Lower lobe of right lung (tissue), 2 donors: ENCODE data around the gene CIC. TPM values are rescaled to one million over a fixed set of nuclear protein-coding genes. Genes with fewer than 3 reads are reported as not detected.

Experiments used
- ATAC-seq, 2 donors: fragments of 200-7000 bp; cut with Tn5 transposase; one replicate each; pipeline ENCODE4 v1.9.1; 2020 to 2022; ENCODE audit warnings: mild to moderate bottlenecking in 2 of 2, moderate library complexity in 2 of 2
- DNase-seq: peaks from one replicate; pipeline ENCODE4 v3.0.0-alpha.2; 2020
- H3K27ac ChIP-seq: fragments of 200-600 bp; one replicate; pipeline ENCODE4 v1.8.0; 2022
- H3K27me3 ChIP-seq: fragments of 200-600 bp; one replicate; pipeline ENCODE4 v1.8.0; 2022; ENCODE audit warnings: low read depth
- H3K36me3 ChIP-seq: fragments of 200-600 bp; one replicate; pipeline ENCODE4 v1.8.0; 2022; ENCODE audit warnings: mild to moderate bottlenecking
- H3K4me1 ChIP-seq: fragments of 200-600 bp; one replicate; pipeline ENCODE4 v1.8.0; 2022
- H3K4me3 ChIP-seq: fragments of 200-600 bp; one replicate; pipeline ENCODE4 v1.8.0; 2022; ENCODE audit warnings: mild to moderate bottlenecking
- H3K9me3 ChIP-seq: fragments of 200-600 bp; one replicate; pipeline ENCODE4 v1.8.0; 2022
- intact Hi-C: fragments of 100-400 bp; cut with DNase I; formaldehyde crosslinking; loops from one replicate; pipeline ENCODE4 v1.11.0; 2022
- total RNA-seq: library from RNA; stranded (reverse); fragmentation: NEBNext Ultra II Directional; extraction: Animal tissue kit (Norgen Biotek cat#: 25700); gene quantifications from one replicate; pipeline ENCODE4 v1.2.1, GENCODE V29; 2021
- TF ChIP-seq, protein P1 (sequence below): fragments of 200-600 bp; IDR thresholded peaks from one replicate; pipeline ENCODE4 v1.8.0; 2022; ENCODE audit warnings: antibody characterized with exemption, mild to moderate bottlenecking
- donor health status: DM: no; HTN: yes; CAD: no; lungs with severe emphysema.

CIC gene
- total RNA-seq, 1 donor from 2014 or later, result 67.9 TPM

DNA sequence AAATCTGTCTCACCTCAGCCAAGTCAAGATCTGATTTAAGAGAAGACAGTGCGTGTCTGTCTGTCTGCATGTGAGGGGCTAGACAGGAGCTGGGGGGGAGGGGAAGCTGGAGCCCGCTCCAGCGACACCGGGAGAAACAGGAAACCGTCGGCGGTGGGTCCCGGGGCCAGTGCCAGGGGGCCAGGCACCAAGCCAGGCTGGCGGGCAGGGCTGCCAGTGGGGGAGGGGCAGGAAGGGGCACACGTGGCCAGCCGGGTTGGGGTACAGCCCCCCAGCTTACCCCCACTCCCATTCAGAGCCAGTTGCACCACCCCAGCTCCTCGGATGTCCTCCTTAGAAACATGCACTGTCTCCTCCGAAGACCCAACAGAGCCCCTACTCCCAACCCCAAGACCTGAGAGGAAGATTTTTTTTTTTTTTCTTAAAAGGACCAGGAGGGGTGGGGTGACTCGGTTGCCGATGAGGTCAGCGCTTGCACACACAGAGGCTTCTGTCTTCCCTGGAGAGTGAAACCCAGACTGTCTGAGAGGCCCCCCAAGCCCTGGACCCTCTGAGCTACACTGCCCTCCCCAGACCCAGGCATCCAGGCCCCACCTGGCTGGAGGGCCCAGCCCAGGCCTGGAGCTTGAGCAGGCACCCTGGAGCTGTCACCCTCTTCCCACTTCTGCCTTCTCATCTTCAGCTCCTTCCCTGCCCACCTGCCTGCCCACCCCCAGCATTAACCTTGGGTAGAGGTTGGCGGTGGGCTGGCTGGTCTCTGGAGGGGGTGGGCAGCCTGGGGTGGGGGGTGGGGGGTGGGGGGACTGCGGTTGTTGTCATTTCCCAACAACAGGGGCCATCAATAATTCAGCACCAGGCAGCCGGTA, 18.2 kb upstream of the CIC start:
- peak; percentile 50 for DNase-seq
- Histone ChIP-seq H3K4me3 (peak overlapping the region; percentile 21), H3K9me3 (no peaks in the 10 kb centered on the region), H3K27ac (peak overlapping the region; percentile 69), H3K36me3 (peaks cover 27% of the 10 kb centered on the region), H3K4me1 (peaks cover 55% of the 10 kb centered on the region), H3K27me3 (no peaks in the 10 kb centered on the region)
- TF ChIP-seq, protein P1, sequence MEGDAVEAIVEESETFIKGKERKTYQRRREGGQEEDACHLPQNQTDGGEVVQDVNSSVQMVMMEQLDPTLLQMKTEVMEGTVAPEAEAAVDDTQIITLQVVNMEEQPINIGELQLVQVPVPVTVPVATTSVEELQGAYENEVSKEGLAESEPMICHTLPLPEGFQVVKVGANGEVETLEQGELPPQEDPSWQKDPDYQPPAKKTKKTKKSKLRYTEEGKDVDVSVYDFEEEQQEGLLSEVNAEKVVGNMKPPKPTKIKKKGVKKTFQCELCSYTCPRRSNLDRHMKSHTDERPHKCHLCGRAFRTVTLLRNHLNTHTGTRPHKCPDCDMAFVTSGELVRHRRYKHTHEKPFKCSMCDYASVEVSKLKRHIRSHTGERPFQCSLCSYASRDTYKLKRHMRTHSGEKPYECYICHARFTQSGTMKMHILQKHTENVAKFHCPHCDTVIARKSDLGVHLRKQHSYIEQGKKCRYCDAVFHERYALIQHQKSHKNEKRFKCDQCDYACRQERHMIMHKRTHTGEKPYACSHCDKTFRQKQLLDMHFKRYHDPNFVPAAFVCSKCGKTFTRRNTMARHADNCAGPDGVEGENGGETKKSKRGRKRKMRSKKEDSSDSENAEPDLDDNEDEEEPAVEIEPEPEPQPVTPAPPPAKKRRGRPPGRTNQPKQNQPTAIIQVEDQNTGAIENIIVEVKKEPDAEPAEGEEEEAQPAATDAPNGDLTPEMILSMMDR, result no peak
- intact Hi-C loops, result no loop called here
- ATAC-seq, result no peak

DNA sequence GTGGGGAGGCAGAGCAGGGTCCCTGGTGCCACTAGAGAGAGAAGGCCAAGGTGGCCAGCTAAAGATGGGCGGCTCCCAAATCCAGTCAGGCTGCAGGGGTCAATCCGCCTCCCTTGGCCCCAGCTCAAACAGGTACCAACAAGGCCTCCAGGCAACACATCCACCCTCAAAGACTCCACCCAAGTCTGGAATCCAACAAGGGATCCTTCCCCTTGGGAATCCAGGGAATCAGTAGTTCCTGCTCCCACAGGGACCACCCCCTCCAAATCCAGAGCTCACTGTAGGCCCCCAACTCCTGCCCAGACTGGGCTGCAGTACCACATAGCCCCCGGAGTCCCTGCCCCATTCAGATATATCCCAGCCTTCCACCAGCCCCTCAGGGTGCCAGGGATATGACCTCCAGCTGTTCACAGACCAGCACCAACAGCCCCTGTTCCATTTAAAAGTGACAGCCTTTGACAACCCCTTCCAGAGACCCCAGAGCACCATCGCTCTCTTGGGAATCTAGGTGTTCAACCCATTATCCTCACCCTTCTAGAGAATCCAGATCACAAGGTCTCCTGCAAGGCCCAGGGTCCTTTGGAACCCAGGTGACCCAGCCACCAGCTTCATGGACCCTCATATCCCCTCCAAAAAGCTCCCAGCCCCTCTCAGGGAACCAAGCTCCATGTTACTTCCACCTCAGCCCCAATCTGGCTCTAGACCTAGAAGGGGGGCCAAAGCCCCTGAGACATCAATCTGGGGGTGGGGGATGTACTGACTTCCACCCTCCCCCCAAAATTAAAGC, 17.3 kb upstream of the CIC start:
- H3K27me3 ChIP-seq, result no peaks in the 10 kb centered on the region
- H3K36me3 ChIP-seq, result peaks cover 25% of the 10 kb centered on the region
- H3K27ac ChIP-seq, result peak overlapping the region; percentile 98
- DNase-seq (no peak), ATAC-seq (no peak)
- intact Hi-C loops, result no loop called here
- TF ChIP-seq, protein P1, result no peak
- no peaks in the 10 kb centered on the region for H3K9me3 ChIP-seq
- peaks cover 53% of the 10 kb centered on the region for H3K4me1 ChIP-seq
- peak overlapping the region; percentile 97 for H3K4me3 ChIP-seq

DNA sequence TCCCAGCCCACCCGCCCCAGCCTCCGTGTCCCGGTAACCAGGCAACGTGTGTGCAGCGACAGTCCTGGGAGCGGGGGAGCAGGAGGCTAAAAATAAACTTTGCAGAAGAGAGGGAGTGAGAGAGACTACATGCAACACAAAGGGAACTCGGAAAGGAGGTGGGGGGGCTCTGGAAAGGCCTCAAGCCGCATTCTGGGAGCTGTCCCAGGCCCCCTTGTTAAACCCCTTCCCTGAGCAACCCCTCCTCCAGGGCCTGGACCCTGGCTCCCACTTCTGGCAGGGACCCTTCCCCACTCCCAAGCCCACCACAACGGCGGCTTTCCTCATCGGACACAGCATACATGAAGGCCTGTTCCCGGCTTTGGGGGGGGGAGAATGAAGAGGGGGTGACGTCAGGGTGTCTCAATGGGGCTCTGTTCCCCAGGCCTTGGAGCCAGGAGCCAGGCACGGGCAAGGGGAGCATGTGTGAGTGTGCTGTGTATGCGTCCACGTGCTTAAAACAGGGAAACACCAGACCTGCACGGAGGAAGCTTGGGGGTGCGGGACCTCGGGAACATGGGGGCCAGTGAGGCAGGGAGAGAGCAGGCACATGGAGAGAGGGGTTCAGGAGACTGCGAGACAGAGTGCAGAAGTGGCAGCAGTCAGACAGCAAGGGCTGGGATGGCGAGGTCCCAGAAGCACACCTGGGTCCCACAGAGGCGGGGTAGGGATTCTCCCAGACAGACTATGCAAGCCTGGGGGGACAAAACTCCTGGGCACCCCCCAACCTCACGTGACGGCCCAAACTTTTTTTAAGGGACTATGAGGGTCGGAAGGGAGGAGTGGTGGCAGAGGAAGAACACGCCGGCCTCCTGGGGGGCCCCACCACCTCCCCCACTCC, 16.4 kb upstream of the CIC start:
- peaks cover 54% of the 10 kb centered on the region for H3K4me1 ChIP-seq
- peak in 1 of 2 donors; percentile 24 for ATAC-seq
- peaks cover 22% of the 10 kb centered on the region for H3K36me3 ChIP-seq
- TF ChIP-seq, protein P1, result no peak
- no peaks in the 10 kb centered on the region for H3K27me3 ChIP-seq
- H3K27ac ChIP-seq, result peak overlapping the region; percentile 98
- no peak for DNase-seq
- intact Hi-C loops, result no loop called here
- no peaks in the 10 kb centered on the region for H3K9me3 ChIP-seq
- H3K4me3 ChIP-seq, result peak overlapping the region; percentile 97

DNA sequence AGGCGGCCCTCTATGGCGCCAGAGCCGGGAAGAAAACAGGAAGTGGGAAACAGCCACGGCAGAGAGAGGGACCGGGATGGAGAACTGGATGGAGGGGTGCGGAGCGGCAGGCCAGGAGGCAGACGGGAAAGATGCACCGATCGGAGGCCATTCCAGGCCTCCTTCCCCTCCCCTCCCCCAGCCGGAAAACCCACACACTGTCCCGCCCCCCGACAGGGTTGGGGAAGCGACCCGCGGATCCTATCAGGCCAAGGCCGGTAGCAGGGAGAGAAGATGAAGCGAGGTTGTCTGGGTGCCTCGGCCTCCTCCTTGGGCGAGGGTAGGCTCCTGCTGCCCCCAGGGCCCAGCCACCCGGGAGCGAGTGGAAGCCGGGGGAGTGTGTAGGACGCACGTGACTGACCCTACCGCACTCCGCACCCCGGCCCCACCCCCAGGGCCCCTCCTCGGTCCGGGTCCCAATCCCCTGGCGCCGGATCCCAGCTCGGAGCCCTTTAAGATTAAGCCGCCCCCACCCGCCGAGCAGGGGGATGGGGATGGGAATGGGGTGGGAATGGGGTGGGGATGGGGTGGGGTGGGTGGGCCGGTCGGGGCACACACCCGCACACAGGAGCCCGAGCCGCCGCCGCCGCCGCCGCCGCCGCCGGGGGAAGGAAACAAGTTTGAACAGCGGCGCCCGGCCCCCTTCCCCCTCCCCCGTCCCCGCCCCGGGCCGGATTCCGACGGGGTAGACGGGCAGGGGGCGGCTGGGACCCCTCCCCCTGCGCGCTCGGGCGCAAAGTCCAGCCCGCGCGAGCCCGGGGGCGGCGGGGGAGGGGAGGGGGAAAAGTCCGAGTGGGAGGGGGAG, 15.6 kb upstream of the CIC start:
- peaks cover 18% of the 10 kb centered on the region for H3K36me3 ChIP-seq
- peaks cover 54% of the 10 kb centered on the region for H3K4me1 ChIP-seq
- H3K9me3 ChIP-seq, result no peaks in the 10 kb centered on the region
- ATAC-seq, result peak; percentile 27 to 41
- H3K27me3 ChIP-seq, result no peaks in the 10 kb centered on the region
- intact Hi-C loops, result no loop called here
- H3K4me3 ChIP-seq, result peak overlapping the region; percentile 97
- peak overlapping the region; percentile 98 for H3K27ac ChIP-seq
- DNase-seq, result peak; percentile 77
- TF ChIP-seq, protein P1, result no peak
